HG03469 (cell line): ENCODE results near the gene GHRHR.

Source experiments
- ATAC-seq: cut with Tn5 transposase; IDR thresholded peaks from one replicate; pipeline ENCODE4 v1.9.1; 2021; ENCODE audit warnings: mild to moderate bottlenecking, moderate library complexity, moderate number of reproducible peaks; ENCODE audit not compliant: unreplicated experiment

Gene GHRHR

GRCh38 chr7:30927559-30927958, 36.2 kb upstream of the GHRHR start:
- ATAC-seq, result no peak

DNA sequence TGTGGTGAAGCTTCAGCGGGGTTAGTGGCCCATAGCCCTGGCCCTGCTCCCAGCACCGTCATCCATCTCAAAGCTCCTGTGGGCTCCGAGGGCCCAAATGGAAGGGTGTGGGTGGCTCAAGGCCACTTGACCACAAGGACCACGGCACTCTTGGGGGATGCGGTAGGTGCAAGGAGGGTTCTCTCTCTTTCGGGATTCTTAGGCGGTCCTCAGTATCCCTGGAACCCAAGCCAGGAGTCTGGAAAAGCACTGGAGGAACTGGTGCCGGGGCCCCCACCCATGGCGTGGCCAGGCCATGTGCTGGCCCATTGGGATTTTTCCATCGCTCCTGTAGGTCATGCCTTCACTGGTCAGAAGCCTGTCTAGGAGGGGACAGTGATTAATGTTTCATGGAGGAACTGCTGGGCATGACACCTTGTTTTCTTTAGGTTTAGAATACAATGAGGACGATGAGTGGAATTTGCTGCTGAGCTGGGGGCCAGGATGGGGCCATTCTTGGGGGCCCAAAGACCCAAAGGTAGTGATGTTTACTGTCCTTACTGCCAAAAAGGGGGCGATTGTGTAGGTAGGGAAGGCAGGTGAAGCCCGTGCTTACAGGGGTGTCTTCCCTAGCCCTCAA, 35.4 kb upstream of the GHRHR start:
- no peak for ATAC-seq

DNA sequence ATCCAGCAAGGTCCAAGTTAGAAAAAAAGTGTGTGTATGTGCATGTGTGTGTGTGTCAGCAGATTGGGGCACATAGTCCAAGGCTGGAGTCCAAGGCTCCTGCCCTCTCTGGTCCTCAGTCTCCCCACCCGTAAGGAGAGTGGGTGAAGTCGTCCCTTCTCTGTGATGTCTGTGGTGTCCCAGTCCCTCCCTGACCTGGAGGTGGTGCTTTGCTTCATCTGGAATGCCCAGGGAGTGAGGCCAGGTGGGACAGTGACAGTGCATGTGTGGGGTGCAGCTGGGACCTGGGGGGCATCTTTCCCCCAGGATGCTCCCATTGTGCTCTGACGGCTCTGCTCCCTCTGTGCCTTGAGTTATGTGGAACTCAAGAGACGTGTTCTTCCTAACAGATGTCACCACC, 34.1 kb upstream of the GHRHR start:
- ATAC-seq, result no peak

DNA sequence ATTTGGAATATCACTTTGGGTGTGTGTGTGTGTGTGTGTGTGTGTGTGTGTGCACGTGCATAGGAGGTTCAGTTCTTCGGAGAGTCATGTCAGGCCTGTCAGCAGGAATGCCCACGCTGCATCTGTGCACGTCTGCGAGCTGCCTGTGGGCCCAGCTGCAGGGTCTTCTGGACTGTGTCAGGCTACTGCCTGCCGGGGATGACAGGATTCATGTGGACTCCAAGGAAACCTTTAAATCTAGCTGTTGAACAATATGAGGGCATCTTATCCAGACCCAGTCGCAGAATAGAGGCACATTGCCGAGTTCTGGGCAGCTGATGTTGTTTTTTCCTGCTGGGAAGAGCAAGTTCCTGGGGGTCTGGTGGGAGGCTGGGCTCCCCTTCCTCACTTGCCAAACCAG, 33.1 kb upstream of the GHRHR start:
- ATAC-seq, result no peak

GRCh38 chr7:30931161-30931928, 32.4 kb upstream of the GHRHR start:
- ATAC-seq, result no peak

- ATAC-seq, result no peak
Measured at GRCh38 chr7:30931929-30932540, 31.7 kb upstream of the GHRHR start.

DNA sequence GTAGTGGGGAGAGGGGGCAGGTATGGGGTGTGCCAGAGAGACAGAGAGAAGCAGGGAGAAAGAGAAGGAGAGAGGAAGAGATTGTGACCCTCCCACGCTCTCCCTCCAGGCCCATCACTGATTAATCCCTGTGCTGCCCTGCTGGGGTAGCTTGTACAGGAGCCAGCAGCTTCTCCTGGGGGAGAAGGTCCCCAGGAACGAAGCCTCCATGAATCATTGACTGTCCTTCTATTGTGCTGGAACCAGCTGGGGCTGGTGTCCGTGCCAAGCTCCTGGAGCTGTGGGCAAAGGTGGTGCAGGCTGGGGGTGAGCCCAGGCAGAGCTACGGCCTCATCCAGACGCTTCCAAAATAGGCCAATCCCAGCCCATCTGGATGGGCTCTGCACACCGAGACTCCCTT, 31.2 kb upstream of the GHRHR start:
- no peak for ATAC-seq

GRCh38 chr7:30933124-30933974, 30.4 kb upstream of the GHRHR start:
- no peak for ATAC-seq

- ATAC-seq, result no peak
Measured at GRCh38 chr7:30934225-30934624, 29.5 kb upstream of the GHRHR start.

DNA sequence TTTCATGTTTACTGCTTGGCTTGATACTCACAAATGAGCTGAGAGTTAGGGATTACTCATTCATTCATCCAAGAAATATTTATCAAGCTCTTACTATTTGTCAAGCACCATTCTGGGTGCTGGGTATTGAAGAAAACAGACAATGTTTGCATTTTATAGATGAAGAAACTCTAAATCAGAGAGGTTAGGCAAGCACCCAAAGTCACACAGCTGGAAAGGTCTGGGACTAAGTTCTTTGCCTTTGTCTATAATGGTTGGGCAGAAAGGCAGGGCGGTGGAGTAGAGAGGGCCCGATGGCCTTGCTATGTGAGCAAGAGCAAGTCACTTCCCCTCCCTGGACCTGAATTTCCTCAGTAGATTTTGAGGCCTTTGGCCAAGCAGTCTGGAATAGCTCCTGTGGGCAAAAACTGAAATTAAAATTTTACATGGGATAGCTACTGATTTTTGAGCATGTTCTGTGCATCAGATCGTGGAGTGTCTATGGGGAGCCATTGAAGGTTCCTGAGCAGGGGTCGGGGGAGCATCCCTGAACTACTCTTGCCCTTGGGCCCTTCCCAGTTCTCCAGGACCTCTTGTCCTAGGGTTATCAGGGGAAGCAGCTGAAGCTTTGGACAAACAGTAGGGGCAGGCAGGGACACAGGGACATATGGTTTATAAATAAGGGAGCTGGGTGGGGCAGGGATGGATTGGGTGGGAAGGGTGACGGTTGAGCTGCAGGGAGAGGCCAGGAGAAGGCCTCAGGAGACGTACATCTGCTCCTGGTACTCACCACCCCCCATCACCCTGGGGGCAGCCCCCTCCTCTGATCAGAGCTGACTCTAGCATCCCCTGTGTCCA, 28.8 kb upstream of the GHRHR start:
- no peak for ATAC-seq

- ATAC-seq, result no peak
Measured at GRCh38 chr7:30935569-30935877, 28.2 kb upstream of the GHRHR start.

- ATAC-seq, result no peak
Measured at GRCh38 chr7:30936650-30937245, 27.0 kb upstream of the GHRHR start.

DNA sequence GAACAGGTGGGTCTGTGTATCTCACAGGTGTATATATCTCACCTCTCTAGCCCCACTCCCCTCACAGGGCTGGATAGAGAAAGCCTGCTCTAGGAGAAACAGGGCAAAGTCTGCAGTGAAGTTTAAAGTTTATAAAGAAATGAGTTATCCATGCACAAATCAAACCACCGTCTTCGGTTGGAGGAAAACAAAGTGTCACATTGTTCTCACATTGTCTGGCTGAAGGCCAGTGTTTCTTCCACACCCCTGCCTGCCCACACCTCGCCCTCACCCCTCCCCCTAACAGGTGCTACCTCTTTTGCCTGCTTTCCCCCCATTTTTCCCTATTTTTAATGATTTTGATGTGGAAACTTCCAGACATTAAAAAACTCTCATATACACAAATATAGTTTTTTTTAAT, 26.3 kb upstream of the GHRHR start:
- no peak for ATAC-seq

GRCh38 chr7:30938435-30939316, 25.1 kb upstream of the GHRHR start:
- no peak for ATAC-seq

DNA sequence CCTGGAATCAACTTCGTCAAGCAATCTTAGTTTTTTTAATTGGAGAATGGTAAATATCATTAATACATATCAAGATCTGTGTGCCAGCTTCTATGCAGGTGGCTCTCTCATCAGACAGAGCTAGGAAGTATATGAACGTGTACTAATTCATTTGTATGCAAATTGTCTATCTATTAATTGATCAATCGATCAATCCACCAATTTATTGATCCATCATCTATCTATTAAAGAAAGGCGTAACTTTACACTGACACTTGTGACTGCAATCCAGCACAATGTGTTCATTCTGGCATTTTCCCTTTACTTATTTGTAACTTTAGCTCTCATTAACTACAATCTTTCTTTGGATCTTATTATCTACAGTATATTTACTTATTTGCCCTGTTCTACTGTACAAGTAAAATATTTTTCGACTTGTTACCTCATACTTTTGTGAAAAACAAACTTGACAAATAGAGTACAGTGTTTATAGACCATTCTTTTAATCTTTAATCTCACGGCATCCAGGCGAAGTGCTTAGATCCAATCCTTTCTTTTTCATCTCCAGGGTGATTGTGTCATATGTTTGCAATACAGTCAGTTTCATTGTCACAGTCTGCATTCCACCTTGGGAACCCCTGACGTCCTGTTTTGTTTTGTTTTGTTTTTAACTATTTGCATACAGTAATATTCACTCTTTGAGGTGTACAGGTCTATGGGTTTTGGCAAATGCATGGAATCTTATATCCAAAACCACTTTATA, 22.0 kb upstream of the GHRHR start:
- ATAC-seq, result no peak

- no peak for ATAC-seq
Measured at GRCh38 chr7:30950197-30950596, 13.6 kb upstream of the GHRHR start.

DNA sequence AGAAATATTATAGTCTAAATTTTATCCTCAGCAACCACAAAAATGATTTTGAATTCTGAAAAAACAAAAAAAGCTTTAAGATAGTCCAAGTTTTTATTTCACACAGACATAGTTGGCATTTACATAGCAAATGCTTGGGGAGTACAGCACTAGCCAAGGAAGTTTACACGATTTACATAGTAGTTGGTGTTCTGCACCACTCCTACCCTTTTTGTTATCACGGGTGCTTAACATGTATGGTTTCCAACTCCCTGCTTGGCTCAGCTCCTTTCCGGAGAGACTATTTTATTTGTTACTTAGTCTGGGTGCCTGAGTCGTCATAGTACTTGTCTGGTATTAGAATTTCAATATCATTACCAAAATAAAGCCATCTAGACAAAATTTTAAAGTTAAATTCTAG, 8.8 kb upstream of the GHRHR start:
- ATAC-seq, result no peak

DNA sequence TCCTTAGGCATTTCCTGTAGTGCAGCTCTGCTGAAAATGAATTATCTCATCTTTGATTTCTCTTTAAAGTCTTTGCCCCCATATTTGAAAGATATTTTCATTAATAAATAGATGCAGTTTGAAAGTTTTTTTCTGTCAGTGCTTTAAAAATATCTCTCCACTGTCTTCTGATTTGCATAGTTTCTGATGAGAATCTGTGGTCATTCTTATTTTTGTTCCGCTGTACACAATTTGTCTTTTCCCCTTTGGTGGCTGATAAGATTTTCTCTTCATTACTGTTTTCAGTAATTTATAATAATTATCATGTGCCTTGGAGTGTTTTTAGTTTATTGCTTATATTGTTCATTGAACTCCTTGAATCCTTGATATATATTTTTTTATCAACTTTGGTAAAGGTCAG, 7.0 kb upstream of the GHRHR start:
- ATAC-seq, result no peak

DNA sequence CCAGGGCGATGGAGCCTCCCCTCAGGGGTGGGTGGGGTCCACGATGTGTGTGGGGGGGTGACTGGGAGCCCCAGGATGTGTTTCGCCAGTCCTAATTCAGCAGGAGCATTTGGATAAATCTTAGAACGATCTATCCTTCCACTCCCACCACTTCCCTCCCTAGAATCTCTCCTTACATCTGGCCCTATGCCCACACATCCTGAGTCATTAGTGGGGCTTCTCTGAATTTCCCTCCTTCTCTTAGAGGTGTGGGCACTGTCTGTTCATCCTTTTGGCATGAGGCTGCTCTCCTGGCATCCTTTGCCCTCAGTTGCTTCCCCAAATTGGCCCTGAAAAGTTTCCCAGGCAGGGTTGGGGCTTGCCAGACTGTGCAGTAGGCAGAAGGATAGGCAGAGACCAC, 1.6 kb downstream of the GHRHR start:
- no peak for ATAC-seq
